Activated B cell treated with CpG ODN at 0.5 μM for 24 hours (primary cell): ENCODE measurements around the gene PTK7. TPM values are rescaled to one million over a fixed set of nuclear protein-coding genes. Genes with fewer than 3 reads are reported as not detected.

Experiments used
- ATAC-seq: fragments of 200-7000 bp; cut with Tn5 transposase; one replicate; pipeline ENCODE4 v1.10.0; 2021; ENCODE audit warnings: low read depth, mild to moderate bottlenecking, moderate library complexity
- CTCF ChIA-PET: fragments of 350-600 bp; sonication (Branson Sonifier 250); formaldehyde crosslinking; loops from one replicate; lab custom pipeline; 2021; ENCODE audit warnings: antibody characterized with exemption; lab: Charles Lee
- POLR2A ChIA-PET: fragments of 350-600 bp; sonication (Branson Sonifier 250); formaldehyde crosslinking; loops from one replicate; lab custom pipeline; 2021; ENCODE audit warnings: antibody characterized with exemption; lab: Charles Lee
- DNase-seq: peaks from one replicate; pipeline ENCODE4 v3.0.0; 2022
- H3K27ac Mint-ChIP-seq: one replicate; pipeline ENCODE4 v1.8.0; 2020; ENCODE audit warnings: mixed read lengths
- H3K27me3 Mint-ChIP-seq: one replicate; pipeline ENCODE4 v1.8.0; 2021; ENCODE audit warnings: mixed read lengths
- H3K36me3 Mint-ChIP-seq: one replicate; pipeline ENCODE4 v1.8.0; 2021; ENCODE audit warnings: low read depth, mixed read lengths
- H3K4me1 Mint-ChIP-seq: one replicate; pipeline ENCODE4 v1.8.0; 2021; ENCODE audit warnings: mixed read lengths
- H3K4me3 Mint-ChIP-seq: one replicate; pipeline ENCODE4 v1.8.0; 2020; ENCODE audit warnings: mild to moderate bottlenecking, mixed read lengths
- H3K9me3 Mint-ChIP-seq: one replicate; pipeline ENCODE4 v1.8.0; 2020; ENCODE audit warnings: mixed read lengths
- CTCF ChIP-seq: fragments of 200-600 bp; IDR thresholded peaks from one replicate; pipeline ENCODE4 v1.8.0; 2022; ENCODE audit warnings: antibody characterized with exemption, mild to moderate bottlenecking
- intact Hi-C: fragments of 100-400 bp; cut with micrococcal nuclease; formaldehyde crosslinking; loops from one replicate; pipeline ENCODE4 v1.15.1; 2024
- total RNA-seq: library from RNA; stranded (reverse); gene quantifications from 2 replicates; pipeline ENCODE4 v1.2.3, GENCODE V29; 2022

The PTK7 gene
- total RNA-seq, 1 donor from 2014 or later, result 0.82 TPM

GRCh38 chr6:43203718-43204095 lies 127.6 kb downstream of the PTK7 start:
- TF ChIP-seq CTCF, result no peak
- no peak overlapping the region for H3K27ac Mint-ChIP-seq
- no peak for DNase-seq
- no peaks in the 10 kb centered on the region for H3K9me3 Mint-ChIP-seq
- peaks cover 67% of the 10 kb centered on the region for H3K36me3 Mint-ChIP-seq
- H3K4me1 Mint-ChIP-seq, result no peaks in the 10 kb centered on the region
- no peaks in the 10 kb centered on the region for H3K27me3 Mint-ChIP-seq
- no peak for ATAC-seq
- intact Hi-C loops, result no loop called here
- CTCF ChIA-PET, result no interaction called here
- POLR2A ChIA-PET, result no interaction called here
- no peak overlapping the region for H3K4me3 Mint-ChIP-seq

- no peaks in the 10 kb centered on the region for H3K27me3 Mint-ChIP-seq
- POLR2A ChIA-PET, result no interaction called here
- CTCF ChIA-PET, result no interaction called here
These were observed 128.4 kb downstream of the PTK7 start for GRCh38 chr6:43204271-43205105.

GRCh38 chr6:43205849-43206248 lies 129.7 kb downstream of the PTK7 start:
- H3K4me1 Mint-ChIP-seq, result no peaks in the 10 kb centered on the region
- no peak overlapping the region for H3K27ac Mint-ChIP-seq
- H3K36me3 Mint-ChIP-seq, result peaks cover 49% of the 10 kb centered on the region
- no peaks in the 10 kb centered on the region for H3K27me3 Mint-ChIP-seq
- no peak for TF ChIP-seq CTCF
- no peak for DNase-seq
- ChIA-PET CTCF (no interaction called here), POLR2A (interaction anchor here (0.7 kb wide), 2 partner anchors 43 to 393 kb away, joined by 5 read pairs; no protein-coding TSS in a partner anchor)
- ATAC-seq, result no peak
- H3K9me3 Mint-ChIP-seq, result no peaks in the 10 kb centered on the region
- intact Hi-C loops, result no loop called here
- no peak overlapping the region for H3K4me3 Mint-ChIP-seq

More at GRCh38 chr6:43204271-43205105, 128.4 kb downstream of the PTK7 start:
- TF ChIP-seq CTCF, result no peak
- no peaks in the 10 kb centered on the region for H3K4me1 Mint-ChIP-seq
- no peaks in the 10 kb centered on the region for H3K9me3 Mint-ChIP-seq
- H3K36me3 Mint-ChIP-seq, result peaks cover 63% of the 10 kb centered on the region
- H3K27ac Mint-ChIP-seq, result no peak overlapping the region
- intact Hi-C loops, result no loop called here
- H3K4me3 Mint-ChIP-seq, result no peak overlapping the region
- ATAC-seq, result no peak
- DNase-seq, result no peak

- intact Hi-C loops, result no loop called here
- ChIA-PET CTCF (no interaction called here), POLR2A (no interaction called here)
- no peak overlapping the region for H3K4me3 Mint-ChIP-seq
- no peak overlapping the region for H3K27ac Mint-ChIP-seq
- no peaks in the 10 kb centered on the region for H3K4me1 Mint-ChIP-seq
- DNase-seq, result no peak
- H3K9me3 Mint-ChIP-seq, result no peaks in the 10 kb centered on the region
- no peak for ATAC-seq
- peaks cover 47% of the 10 kb centered on the region for H3K36me3 Mint-ChIP-seq
- no peak for TF ChIP-seq CTCF
- no peaks in the 10 kb centered on the region for H3K27me3 Mint-ChIP-seq
These were observed 131.2 kb downstream of the PTK7 start for GRCh38 chr6:43207286-43207685.

Other genes with a start within 250 kb of the PTK7 start
- gene RPL7L1, start 196.7 kb upstream of the PTK7 start, total RNA-seq, result 94.5 and 110 TPM in 2 replicates
- gene PTCRA, start 160.3 kb upstream of the PTK7 start, total RNA-seq, result not detected in 2 replicates
- 120 and 121 TPM in 2 replicates for gene CNPY3, start 146.8 kb upstream of the PTK7 start, total RNA-seq
- gene GNMT, start 115.6 kb upstream of the PTK7 start, total RNA-seq, result 1.7 and 2.3 TPM in 2 replicates
- gene PEX6, start 97.1 kb upstream of the PTK7 start, total RNA-seq, result 11.8 and 13.2 TPM in 2 replicates
- 26.7 and 26.8 TPM in 2 replicates for gene PPP2R5D, start 91.7 kb upstream of the PTK7 start, total RNA-seq
- 44.4 and 48.3 TPM in 2 replicates for gene MEA1, start 62.4 kb upstream of the PTK7 start, total RNA-seq
- gene KLHDC3, start 62.1 kb upstream of the PTK7 start, total RNA-seq, result 36.4 and 36.7 TPM in 2 replicates
- gene RRP36, start 54.7 kb upstream of the PTK7 start, total RNA-seq, result 51.7 and 53.9 TPM in 2 replicates
- 15.9 and 19.1 TPM in 2 replicates for gene CUL7, start 22.5 kb upstream of the PTK7 start, total RNA-seq
- 43.9 and 47.8 TPM in 2 replicates for gene MRPL2, start 16.9 kb upstream of the PTK7 start, total RNA-seq
- 17.0 and 19.8 TPM in 2 replicates for gene KLC4, start 16.7 kb upstream of the PTK7 start, total RNA-seq
- gene SRF, start 95.0 kb downstream of the PTK7 start, total RNA-seq, result 35.9 and 37.8 TPM in 2 replicates
- 69.2 and 70.8 TPM in 2 replicates for gene CUL9, start 105.9 kb downstream of the PTK7 start, total RNA-seq
- 56.7 and 57.5 TPM in 2 replicates for gene DNPH1, start 153.2 kb downstream of the PTK7 start, total RNA-seq
- 0.02 and 0.13 TPM in 2 replicates for gene TTBK1, start 167.2 kb downstream of the PTK7 start, total RNA-seq
- gene SLC22A7, start 221.9 kb downstream of the PTK7 start, total RNA-seq, result not detected in 2 replicates
- 42.2 and 49.9 TPM in 2 replicates for gene CRIP3, start 232.5 kb downstream of the PTK7 start, total RNA-seq